ENCODE results near the gene TCN2. TPM values are rescaled to one million over a fixed set of nuclear protein-coding genes. Genes with fewer than 3 reads are reported as not detected.
A peak's percentile ranks its signal among the peaks of the same experiment; 100 is the strongest.
"Not testable (repeated sequence)": the region's sequence is repeated elsewhere in the genome, so short reads cannot be mapped to it uniquely, and the experiment has no call there.

The TCN2 gene
- polyA plus RNA-seq, 1 donor = 7.0 TPM

- no peak for DNase-seq
Measured at GRCh38 chr22:30649430-30650007, 42.5 kb downstream of the TCN2 start.

- DNase-seq = no peak
Measured at GRCh38 chr22:30650508-30651116, 43.6 kb downstream of the TCN2 start.

- DNase-seq = no peak
Measured at GRCh38 chr22:30652852-30653251, 45.9 kb downstream of the TCN2 start.

GRCh38 chr22:30654361-30654760, 47.4 kb downstream of the TCN2 start:
- no peak for DNase-seq

- DNase-seq = no peak
Measured at GRCh38 chr22:30655532-30655931, 48.6 kb downstream of the TCN2 start.

GRCh38 chr22:30662040-30662439, 55.1 kb downstream of the TCN2 start:
- no peak for DNase-seq

GRCh38 chr22:30664798-30665197, 57.8 kb downstream of the TCN2 start:
- DNase-seq = no peak

- no peak for DNase-seq
Measured at GRCh38 chr22:30665266-30665665, 58.3 kb downstream of the TCN2 start.

GRCh38 chr22:30665786-30666185, 58.8 kb downstream of the TCN2 start:
- DNase-seq = no peak

GRCh38 chr22:30667107-30667493, 60.1 kb downstream of the TCN2 start:
- DNase-seq = no peak

- peak; percentile 91 for DNase-seq
Measured at GRCh38 chr22:30667494-30668385, 60.8 kb downstream of the TCN2 start, which contains the start of gene DUSP18. DUSP18 (minus strand) TSS chr22:30667875; CDS start chr22:30664003, 3,872 bp downstream.

GRCh38 chr22:30668386-30668710, 61.4 kb downstream of the TCN2 start:
- DNase-seq = no peak

- no peak for DNase-seq
Measured at GRCh38 chr22:30671071-30671470, 64.1 kb downstream of the TCN2 start.

- no peak for DNase-seq
Measured at GRCh38 chr22:30673136-30673535, 66.2 kb downstream of the TCN2 start.

GRCh38 chr22:30674482-30674881, 67.5 kb downstream of the TCN2 start:
- no peak for DNase-seq

GRCh38 chr22:30675436-30675835, 68.5 kb downstream of the TCN2 start:
- no peak for DNase-seq

- DNase-seq = not testable (repeated sequence)
Measured at GRCh38 chr22:30676565-30676964, 69.6 kb downstream of the TCN2 start.

Other genes starting within 250 kb of the TCN2 start
- 11.5 TPM for gene RNF215, start 219.8 kb upstream of the TCN2 start, polyA plus RNA-seq (ENCODE audit: insufficient read length)
- 2.0 TPM for gene SEC14L2, start 210.2 kb upstream of the TCN2 start, polyA plus RNA-seq (ENCODE audit: insufficient read length)
- 6.9 TPM for gene MTFP1, start 181.4 kb upstream of the TCN2 start, polyA plus RNA-seq (ENCODE audit: insufficient read length)
- not detected for gene SEC14L3, start 135.2 kb upstream of the TCN2 start, polyA plus RNA-seq (ENCODE audit: insufficient read length)
- gene SEC14L4, start 101.5 kb upstream of the TCN2 start, polyA plus RNA-seq (ENCODE audit: insufficient read length) = 0.45 TPM
- 0.19 TPM for gene SEC14L6, start 60.4 kb upstream of the TCN2 start, polyA plus RNA-seq (ENCODE audit: insufficient read length)
- 6.5 TPM for gene GAL3ST1, start 32.5 kb upstream of the TCN2 start, polyA plus RNA-seq (ENCODE audit: insufficient read length)
- 51.6 TPM for gene PES1, start 15.3 kb upstream of the TCN2 start, polyA plus RNA-seq (ENCODE audit: insufficient read length)
- gene SLC35E4, start 28.6 kb downstream of the TCN2 start, polyA plus RNA-seq (ENCODE audit: insufficient read length) = 3.1 TPM
- 4.3 TPM for gene DUSP18, start 60.7 kb downstream of the TCN2 start, polyA plus RNA-seq (ENCODE audit: insufficient read length)
- 4.4 TPM for gene OSBP2, start 87.7 kb downstream of the TCN2 start, polyA plus RNA-seq (ENCODE audit: insufficient read length)

Measured in hindlimb muscle (tissue), 1 donor.